ENCODE results near the gene EPM2AIP1. TPM values are rescaled to one million over a fixed set of nuclear protein-coding genes. Genes with fewer than 3 reads are reported as not detected.
A peak's percentile ranks its signal among the peaks of the same experiment; 100 is the strongest.

Gene EPM2AIP1
- total and polyA plus RNA-seq, 2 donors (not counting 3 experiments of a cell fraction or from before 2014, with no cell fraction given), result 5.4 to 15.1 TPM

GRCh38 chr3:36969540-36970432, 23.1 kb downstream of the EPM2AIP1 start:
- H2AFZ ChIP-seq (ENCODE audit: low read depth, low read length), result peak overlapping the region; percentile 56
- H3K9me3 ChIP-seq (replicated peaks; ENCODE audit: control insufficient read depth, insufficient read depth, low read length), result no peaks in the 10 kb centered on the region
- no peak overlapping the region for H3K9ac ChIP-seq (replicated peaks; ENCODE audit: extremely low read depth, insufficient read depth, low read length)
- DNase-seq (ENCODE audit: low read depth, low spot score) (peak; percentile 66), FAIRE-seq (peak; percentile 77)
- BruUV-seq (replicated peaks), result no TSS peak
- TF ChIP-seq POLR2AphosphoS5 (IDR thresholded peaks at IDR 0.05; ENCODE audit: insufficient read depth, low read depth, low read length), result no peak
- TF ChIP-seq FOS (IDR thresholded peaks at IDR 0.05; ENCODE audit: borderline replicate concordance, insufficient read depth, low read length), result peak; percentile 69
- TF ChIP-seq MYC (IDR thresholded peaks at IDR 0.05; ENCODE audit: low read depth, low read length), result no peak
- peak; percentile 80 for TF ChIP-seq GATA2 (IDR thresholded peaks at IDR 0.05; ENCODE audit: insufficient read depth, insufficient read length, low read depth, low read length)
- no peak for TF ChIP-seq EZH2 (IDR thresholded peaks at IDR 0.05; ENCODE audit: borderline replicate concordance, low read depth, low read length, severe bottlenecking)
- intact Hi-C loops (cut with micrococcal nuclease), result no loop called here
- no peaks in the 10 kb centered on the region for H3K79me2 ChIP-seq (ENCODE audit: control insufficient read depth, insufficient read depth, low read length)
- H4K20me1 ChIP-seq (replicated peaks; ENCODE audit: control insufficient read depth, extremely low read depth, insufficient read depth, low read length), result no peaks in the 10 kb centered on the region
- no peak overlapping the region for H3K4me3 ChIP-seq (replicated peaks in 1 of 3; ENCODE audit: insufficient read depth in 1 of 3, low read depth in 1 of 3, low read length in 3 of 3)
- no peak overlapping the region for H3K4me2 ChIP-seq (ENCODE audit: insufficient read depth, low read length)
- POLR2A ChIA-PET, result interaction anchor here (0.5 to 0.6 kb wide), 2 partner anchors 10 to 144 kb away, joined by 3 to 4 read pairs; no protein-coding TSS in a partner anchor
- dilution Hi-C loops (cut with MboI; ENCODE audit: extremely low pct_ligation_motif_present, low sequenced_read_pairs), result no loop called here
- H3K27ac ChIP-seq (ENCODE audit: insufficient read depth, low read depth, low read length), result no peak overlapping the region
- CTCF ChIA-PET, result interaction anchor here (1.1 to 1.6 kb wide), 4 partner anchors 10 to 23 kb away, joined by 3 to 14 read pairs (median 5); partner anchors contain the start of genes EPM2AIP1 and MLH1
- no peaks in the 10 kb centered on the region for H3K9me1 ChIP-seq (replicated peaks; ENCODE audit: control insufficient read depth, extremely low read depth, insufficient read depth, low read length)
- H3K27me3 ChIP-seq (ENCODE audit: control insufficient read depth in 2 of 2, insufficient read depth in 2 of 2, low read length in 2 of 2), result no peaks in the 10 kb centered on the region
- H3K36me3 ChIP-seq (ENCODE audit: control insufficient read depth in 2 of 2, extremely low read depth in 1 of 2, insufficient read depth in 2 of 2, low read length in 2 of 2), result no peaks in the 10 kb centered on the region
- H3K4me1 ChIP-seq (ENCODE audit: control insufficient read depth, extremely low read depth, insufficient read depth, low read length), result peaks cover 9% of the 10 kb centered on the region

- Histone ChIP-seq H3K27ac (ENCODE audit: insufficient read depth, low read depth, low read length) (no peak overlapping the region), H3K9me3 (replicated peaks; ENCODE audit: control insufficient read depth, insufficient read depth, low read length) (no peaks in the 10 kb centered on the region), H3K79me2 (ENCODE audit: control insufficient read depth, insufficient read depth, low read length) (no peaks in the 10 kb centered on the region), H3K9me1 (replicated peaks; ENCODE audit: control insufficient read depth, extremely low read depth, insufficient read depth, low read length) (no peaks in the 10 kb centered on the region), H3K4me2 (ENCODE audit: insufficient read depth, low read length) (no peak overlapping the region), H3K4me3 (replicated peaks in 1 of 3; ENCODE audit: insufficient read depth in 1 of 3, low read depth in 1 of 3, low read length in 3 of 3) (no peak overlapping the region), H3K4me1 (ENCODE audit: control insufficient read depth, extremely low read depth, insufficient read depth, low read length) (peaks cover 9% of the 10 kb centered on the region), H3K27me3 (ENCODE audit: control insufficient read depth in 2 of 2, insufficient read depth in 2 of 2, low read length in 2 of 2) (no peaks in the 10 kb centered on the region), H4K20me1 (replicated peaks; ENCODE audit: control insufficient read depth, extremely low read depth, insufficient read depth, low read length) (no peaks in the 10 kb centered on the region), H3K36me3 (ENCODE audit: control insufficient read depth in 2 of 2, extremely low read depth in 1 of 2, insufficient read depth in 2 of 2, low read length in 2 of 2) (no peaks in the 10 kb centered on the region), H2AFZ (ENCODE audit: low read depth, low read length) (no peak overlapping the region), H3K9ac (replicated peaks; ENCODE audit: extremely low read depth, insufficient read depth, low read length) (no peak overlapping the region)
- POLR2A ChIA-PET, result no interaction called here
- BruUV-seq (replicated peaks), result no TSS peak
- no peak for TF ChIP-seq POLR2A (IDR thresholded peaks at IDR 0.05; ENCODE audit: low read depth, low read length)
- TF ChIP-seq MYC (IDR thresholded peaks at IDR 0.05; ENCODE audit: low read depth, low read length), result no peak
- no peak for TF ChIP-seq JUN (IDR thresholded peaks at IDR 0.05; ENCODE audit: borderline replicate concordance, insufficient read depth, insufficient read length, low read depth)
- TF ChIP-seq CTCF (IDR thresholded peaks at IDR 0.05; ENCODE audit: extremely low read depth in 1 of 2, insufficient read depth in 1 of 2, low read depth in 1 of 2, low read length in 2 of 2), result no peak
- TF ChIP-seq EZH2 (IDR thresholded peaks at IDR 0.05; ENCODE audit: borderline replicate concordance, low read depth, low read length, severe bottlenecking), result no peak
- TF ChIP-seq FOS (IDR thresholded peaks at IDR 0.05; ENCODE audit: borderline replicate concordance, insufficient read depth, low read length), result no peak
- no peak for TF ChIP-seq POLR2AphosphoS5 (IDR thresholded peaks at IDR 0.05; ENCODE audit: insufficient read depth, low read depth, low read length)
- TF ChIP-seq GATA2 (IDR thresholded peaks at IDR 0.05; ENCODE audit: insufficient read depth, insufficient read length, low read depth, low read length), result no peak
- TF ChIP-seq MAX (IDR thresholded peaks at IDR 0.05; ENCODE audit: insufficient read depth, insufficient read length), result no peak
- CTCF ChIA-PET, result interaction anchor here (1.4 kb wide), 1 partner anchor 11 kb away, joined by 14 read pairs; no protein-coding TSS in a partner anchor
- dilution Hi-C loops (cut with MboI; ENCODE audit: extremely low pct_ligation_motif_present, low sequenced_read_pairs) (no loop called here), intact Hi-C loops (cut with micrococcal nuclease) (no loop called here)
- DNase-seq (ENCODE audit: low read depth, low spot score) (no peak), FAIRE-seq (no peak)
Observed at GRCh38 chr3:36969085-36969484, 23.8 kb downstream of the EPM2AIP1 start.
